Stimulated activated memory B cell treated with anti-CD40 and anti-IgM and Interleukin-4, amounts not matched to agents 10 μg/mL and 1 μg/mL and 100 μg/mL, for 72 hours (primary cell): Measurements from ENCODE around the gene INCA1.

ENCODE experiments used
- ATAC-seq: fragments of 150-1000 bp; cut with Tn5 transposase; 2 replicates; pipeline ENCODE4 v1.10.0; 2021
- H3K27ac Mint-ChIP-seq: one replicate; pipeline ENCODE4 v1.8.0; 2022; ENCODE audit warnings: mild to moderate bottlenecking, mixed read lengths
- H3K27me3 Mint-ChIP-seq: one replicate; pipeline ENCODE4 v1.8.0; 2022; ENCODE audit warnings: mixed read lengths
- H3K36me3 Mint-ChIP-seq: one replicate; pipeline ENCODE4 v1.8.0; 2022; ENCODE audit warnings: mixed read lengths
- H3K4me1 Mint-ChIP-seq: one replicate; pipeline ENCODE4 v1.8.0; 2022; ENCODE audit warnings: mixed read lengths
- H3K4me3 Mint-ChIP-seq: one replicate; pipeline ENCODE4 v1.8.0; 2022; ENCODE audit warnings: mild to moderate bottlenecking, moderate library complexity, mixed read lengths
- H3K9me3 Mint-ChIP-seq: one replicate; pipeline ENCODE4 v1.8.0; 2022; ENCODE audit warnings: mixed read lengths

The INCA1 gene

DNA sequence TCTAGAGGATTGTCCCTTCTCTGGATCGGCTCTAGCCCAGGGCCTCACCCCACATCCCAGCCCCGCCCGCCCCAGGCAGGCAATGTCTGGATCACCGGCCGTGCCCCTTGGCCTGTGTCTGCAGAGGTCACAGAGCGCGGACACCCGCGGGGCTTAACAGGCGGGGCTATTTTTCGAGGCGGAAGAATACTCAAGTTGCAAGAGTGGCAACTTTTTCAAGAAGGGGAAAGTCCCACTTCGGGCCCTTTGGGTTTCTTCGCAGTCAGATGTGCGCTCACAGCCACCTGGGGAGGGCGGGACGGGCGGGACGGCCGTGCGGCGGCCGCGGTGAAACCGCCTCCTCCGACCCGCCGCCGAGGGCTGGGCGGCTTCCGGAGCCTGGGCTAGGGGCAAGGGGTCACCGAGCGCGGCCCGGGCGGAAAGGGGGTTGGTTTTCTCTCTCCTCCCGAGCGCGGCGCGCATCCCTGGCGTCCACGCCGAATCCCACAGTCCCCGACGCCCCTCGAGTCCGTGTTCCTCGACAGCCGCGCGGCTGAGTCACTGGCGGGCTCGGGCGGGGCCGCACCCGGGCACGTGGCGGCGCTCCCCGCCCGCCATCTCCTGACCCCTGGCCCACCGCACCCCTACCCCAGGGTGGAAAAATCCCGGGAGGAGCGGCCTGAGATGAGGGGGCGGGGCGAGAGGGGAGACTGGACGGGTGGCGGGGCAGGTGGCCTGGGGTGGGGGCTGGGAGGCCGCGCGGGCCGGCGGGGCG is 47.8 kb downstream of the INCA1 start:
- no peaks in the 10 kb centered on the region for H3K9me3 Mint-ChIP-seq
- peak overlapping the region; percentile 95 for H3K4me3 Mint-ChIP-seq
- H3K36me3 Mint-ChIP-seq: peaks cover 31% of the 10 kb centered on the region
- ATAC-seq: peak; percentile 62
- peaks cover 52% of the 10 kb centered on the region for H3K4me1 Mint-ChIP-seq
- H3K27ac Mint-ChIP-seq: peak overlapping the region; percentile 92
- no peaks in the 10 kb centered on the region for H3K27me3 Mint-ChIP-seq

DNA sequence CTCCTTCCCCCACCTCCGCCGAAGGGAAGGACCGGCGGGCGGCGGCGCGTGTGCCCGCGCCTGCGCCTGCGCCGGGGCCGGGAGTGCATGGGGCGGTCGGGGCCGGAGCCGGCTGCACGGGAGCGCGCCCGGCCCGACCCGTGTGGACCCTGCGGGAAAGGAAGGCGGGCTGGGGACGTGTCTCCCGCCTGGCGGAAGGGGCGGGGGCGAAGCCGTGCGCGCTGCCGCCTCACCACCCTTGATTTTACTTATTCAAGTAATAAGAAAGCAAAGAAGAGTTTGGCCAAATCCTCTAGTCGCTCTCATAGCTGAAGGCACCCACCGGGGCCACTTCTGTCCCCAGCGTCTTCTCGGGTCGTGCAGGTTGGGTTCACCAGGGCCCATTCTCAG is 48.4 kb downstream of the INCA1 start:
- Mint-ChIP-seq H3K36me3 (peaks cover 37% of the 10 kb centered on the region), H3K4me3 (peak overlapping the region; percentile 95), H3K9me3 (no peaks in the 10 kb centered on the region), H3K4me1 (peaks cover 57% of the 10 kb centered on the region), H3K27ac (peak overlapping the region; percentile 92), H3K27me3 (no peaks in the 10 kb centered on the region)
- ATAC-seq: peak; percentile 79

DNA sequence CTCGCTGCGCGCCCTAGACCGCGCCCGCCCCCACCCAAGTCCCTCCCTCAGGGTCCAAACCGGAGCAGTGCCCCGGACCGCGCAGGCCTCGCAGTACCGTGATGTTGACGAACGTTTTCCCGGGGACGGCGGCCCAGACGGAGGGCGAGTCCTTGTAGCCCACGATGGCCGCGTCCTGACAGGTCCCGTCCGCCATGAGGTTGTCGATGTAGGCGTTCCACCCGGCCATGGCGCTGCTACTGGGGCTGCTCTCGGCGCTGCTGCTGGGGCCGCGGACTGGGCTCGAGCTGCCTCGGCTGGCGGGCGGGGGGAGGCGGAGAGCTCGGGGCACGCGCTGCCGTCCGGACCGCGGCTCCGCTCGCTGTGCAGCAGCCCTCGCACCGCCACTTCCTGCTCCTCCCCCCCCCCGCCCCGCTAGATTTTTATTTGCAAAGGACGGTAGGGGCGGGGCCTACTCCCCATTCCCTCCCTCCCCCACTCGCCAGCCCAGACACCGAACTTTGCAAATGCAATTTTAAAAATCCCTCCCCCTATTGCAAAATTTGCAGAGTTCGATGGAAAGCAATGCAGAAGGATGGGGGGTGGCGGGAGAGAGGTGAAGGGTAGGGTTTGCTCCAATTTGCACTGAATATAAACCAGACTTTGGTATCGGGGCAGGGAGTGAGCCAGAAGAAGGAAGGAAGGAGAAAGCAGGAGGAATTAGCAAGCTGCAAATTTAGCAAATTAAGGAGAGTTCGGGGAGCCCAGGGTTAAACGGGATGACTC is 49.0 kb downstream of the INCA1 start, which contains the start of gene PFN1:
TSS of gene PFN1 (minus strand) at position 365 of the 765 bp plus-strand sequence. CDS start at position 229, 136 bp downstream.
- peak; percentile 62 for ATAC-seq
- H3K4me1 Mint-ChIP-seq: peaks cover 63% of the 10 kb centered on the region
- H3K36me3 Mint-ChIP-seq: peaks cover 40% of the 10 kb centered on the region
- H3K4me3 Mint-ChIP-seq: peak within 1 kb of the TSS; percentile 95
- peak within 1 kb of the TSS; percentile 92 for H3K27ac Mint-ChIP-seq
- no peaks in the 10 kb centered on the region for H3K27me3 Mint-ChIP-seq
- no peaks in the 10 kb centered on the region for H3K9me3 Mint-ChIP-seq

DNA sequence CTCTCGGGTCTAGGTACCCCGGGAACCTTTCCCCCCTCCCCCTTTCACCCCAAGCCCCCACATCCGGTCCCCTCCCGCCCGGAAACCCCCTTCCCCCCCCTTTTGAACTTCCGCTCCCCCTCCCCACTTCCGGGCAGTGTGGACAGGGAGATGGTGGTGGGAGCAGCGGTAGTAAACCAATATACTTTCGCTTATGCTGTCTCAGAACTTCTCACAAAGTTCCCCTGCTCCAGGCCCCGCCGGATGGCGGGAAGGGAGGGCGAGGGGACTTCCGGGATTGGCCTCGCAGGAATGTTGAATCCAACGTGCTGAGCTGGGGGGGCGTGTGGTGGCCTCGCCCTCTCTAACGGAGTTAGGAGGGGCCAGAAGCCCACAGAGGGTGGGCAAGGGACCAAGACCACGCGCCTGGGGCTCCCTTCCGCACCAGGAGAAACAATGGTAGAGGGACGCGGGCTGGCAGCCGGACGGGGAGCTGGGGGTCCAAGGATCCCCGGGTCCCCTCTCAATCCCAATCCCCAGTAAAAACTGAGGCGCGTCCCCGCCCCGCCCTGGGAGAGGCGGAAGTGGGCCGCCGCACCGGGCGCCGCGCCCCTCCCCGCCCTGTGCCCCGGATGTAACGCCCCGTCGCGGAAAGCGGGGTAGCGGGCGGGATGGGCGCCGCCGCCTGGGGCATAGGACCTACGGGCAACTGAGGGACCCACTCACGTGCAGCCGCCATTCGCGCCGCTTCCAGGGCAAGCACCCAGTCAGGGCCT is 49.7 kb downstream of the INCA1 start:
- peaks cover 48% of the 10 kb centered on the region for H3K36me3 Mint-ChIP-seq
- H3K27ac Mint-ChIP-seq: peak overlapping the region; percentile 92
- ATAC-seq: peak; percentile 37
- H3K9me3 Mint-ChIP-seq: no peaks in the 10 kb centered on the region
- peaks cover 71% of the 10 kb centered on the region for H3K4me1 Mint-ChIP-seq
- peak overlapping the region; percentile 95 for H3K4me3 Mint-ChIP-seq
- no peaks in the 10 kb centered on the region for H3K27me3 Mint-ChIP-seq

DNA sequence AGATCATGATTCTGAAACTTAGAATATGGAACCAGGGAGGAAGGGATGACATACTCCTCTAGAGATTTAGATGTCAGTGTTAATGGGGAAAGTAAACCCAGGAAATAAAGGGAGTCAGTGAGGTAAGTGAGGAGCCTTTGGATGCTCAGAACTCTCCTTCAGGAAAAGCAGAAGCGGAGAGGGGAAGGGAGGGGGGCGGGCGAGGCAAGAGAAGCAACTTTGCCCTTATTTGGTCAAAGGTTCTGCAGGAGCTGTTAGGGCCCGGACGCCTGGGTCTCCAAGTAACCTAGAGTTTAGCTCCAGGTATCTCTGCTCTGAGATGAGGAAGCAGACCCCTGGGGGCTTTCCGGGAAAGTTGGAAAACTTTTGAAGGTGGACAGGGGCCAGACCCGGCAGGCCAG is 50.3 kb downstream of the INCA1 start:
- no peaks in the 10 kb centered on the region for H3K27me3 Mint-ChIP-seq
- H3K4me1 Mint-ChIP-seq: peaks cover 75% of the 10 kb centered on the region
- no peaks in the 10 kb centered on the region for H3K9me3 Mint-ChIP-seq
- peak overlapping the region; percentile 92 for H3K27ac Mint-ChIP-seq
- H3K4me3 Mint-ChIP-seq: peak overlapping the region; percentile 95
- no peak for ATAC-seq
- H3K36me3 Mint-ChIP-seq: peaks cover 51% of the 10 kb centered on the region

DNA sequence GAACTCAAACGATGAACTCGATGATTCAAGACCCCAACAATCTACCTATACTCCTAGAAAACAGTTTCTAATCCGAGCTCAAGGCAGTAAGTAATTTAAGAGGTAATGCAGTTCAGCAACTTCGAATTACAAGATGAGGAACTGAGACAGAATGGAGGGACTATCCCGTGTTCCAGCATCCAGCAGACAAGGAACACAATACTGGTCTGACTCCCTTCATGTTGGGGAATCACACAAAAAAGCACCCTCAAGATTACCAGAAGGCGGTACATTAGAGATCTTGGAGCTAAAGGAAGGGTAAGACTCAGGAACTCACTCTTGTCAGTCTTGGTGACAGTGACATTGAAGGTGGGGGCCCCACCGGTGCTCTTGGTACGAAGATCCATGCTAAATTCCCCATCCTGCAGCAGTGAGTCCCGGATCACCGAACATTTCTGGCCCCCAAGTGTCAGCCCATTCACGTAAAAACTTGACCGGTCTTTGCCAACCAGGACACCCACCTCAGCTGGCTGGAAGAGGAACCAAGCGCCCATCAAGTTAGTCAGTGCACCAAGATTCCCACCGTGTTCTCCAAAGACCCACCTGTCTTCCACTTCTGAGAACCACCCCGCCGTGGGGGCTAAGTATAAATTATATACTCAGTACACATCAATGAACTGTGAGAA is 50.9 kb downstream of the INCA1 start:
- Mint-ChIP-seq H3K36me3 (peaks cover 57% of the 10 kb centered on the region), H3K27me3 (no peaks in the 10 kb centered on the region), H3K9me3 (no peaks in the 10 kb centered on the region), H3K27ac (peak overlapping the region; percentile 92), H3K4me3 (peak overlapping the region; percentile 95), H3K4me1 (peaks cover 75% of the 10 kb centered on the region)
- no peak for ATAC-seq

DNA sequence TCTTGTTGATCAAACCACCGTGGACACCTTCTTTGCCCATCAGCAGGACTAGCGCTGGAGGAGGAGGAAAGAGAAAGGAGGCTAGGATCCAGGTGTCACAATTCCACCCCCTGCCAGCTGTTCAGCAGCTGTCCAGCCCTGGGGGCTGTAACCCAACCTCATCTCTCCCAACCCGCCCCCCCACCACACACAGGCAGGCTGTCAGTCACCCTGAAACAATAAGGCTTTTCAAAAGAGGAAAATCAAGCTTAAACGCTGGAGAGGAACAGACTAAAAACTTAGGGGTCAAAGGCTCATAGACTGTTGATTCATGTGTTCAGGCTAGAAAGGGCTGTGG is 51.4 kb downstream of the INCA1 start:
- ATAC-seq: no peak

DNA sequence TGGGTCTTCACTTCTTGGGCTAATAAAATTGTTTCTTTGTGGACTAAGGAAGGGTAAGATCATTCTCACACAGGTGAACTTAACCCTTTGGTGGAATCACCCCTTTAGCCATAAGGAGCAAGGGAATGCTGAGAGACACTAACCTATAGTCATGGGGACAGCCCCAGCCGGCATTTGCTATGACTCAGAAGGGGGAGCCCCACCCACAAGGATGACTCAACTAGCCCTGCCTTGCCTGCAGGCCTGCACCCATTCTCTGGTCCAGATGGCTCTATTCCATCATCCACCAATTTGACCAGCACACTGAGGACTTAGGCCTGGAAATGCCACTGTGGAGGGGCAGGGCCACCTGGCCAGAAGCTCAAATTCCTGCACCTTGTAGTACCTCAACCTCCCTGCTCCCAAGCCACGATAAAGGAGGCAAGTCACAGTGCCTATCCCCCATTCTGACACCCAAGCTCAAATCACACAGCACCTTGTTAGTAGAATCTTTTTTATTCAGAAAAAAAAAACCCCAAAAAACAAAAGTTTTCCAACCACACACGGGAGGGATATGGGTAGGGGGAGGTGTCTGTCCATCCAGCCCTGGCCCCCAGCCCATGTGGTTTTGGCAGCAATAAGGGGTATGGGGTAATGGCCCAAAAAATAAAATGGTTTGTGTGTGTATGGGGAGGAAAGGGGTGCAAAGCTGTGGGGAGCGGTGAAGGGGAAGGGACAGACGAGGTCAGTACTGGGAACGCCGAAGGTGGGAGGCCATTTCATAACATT is 52.0 kb downstream of the INCA1 start:
- peak; percentile 47 for ATAC-seq
- Mint-ChIP-seq H3K9me3 (no peaks in the 10 kb centered on the region), H3K36me3 (peaks cover 66% of the 10 kb centered on the region), H3K27me3 (no peaks in the 10 kb centered on the region), H3K4me3 (peak overlapping the region; percentile 95), H3K27ac (peak overlapping the region; percentile 92), H3K4me1 (peaks cover 71% of the 10 kb centered on the region)

More for the DNA sequence above, 51.4 kb downstream of the INCA1 start:
- Mint-ChIP-seq H3K4me1 (peaks cover 75% of the 10 kb centered on the region), H3K27ac (peak overlapping the region; percentile 92), H3K27me3 (no peaks in the 10 kb centered on the region), H3K36me3 (peaks cover 62% of the 10 kb centered on the region), H3K9me3 (no peaks in the 10 kb centered on the region), H3K4me3 (peak overlapping the region; percentile 95)

DNA sequence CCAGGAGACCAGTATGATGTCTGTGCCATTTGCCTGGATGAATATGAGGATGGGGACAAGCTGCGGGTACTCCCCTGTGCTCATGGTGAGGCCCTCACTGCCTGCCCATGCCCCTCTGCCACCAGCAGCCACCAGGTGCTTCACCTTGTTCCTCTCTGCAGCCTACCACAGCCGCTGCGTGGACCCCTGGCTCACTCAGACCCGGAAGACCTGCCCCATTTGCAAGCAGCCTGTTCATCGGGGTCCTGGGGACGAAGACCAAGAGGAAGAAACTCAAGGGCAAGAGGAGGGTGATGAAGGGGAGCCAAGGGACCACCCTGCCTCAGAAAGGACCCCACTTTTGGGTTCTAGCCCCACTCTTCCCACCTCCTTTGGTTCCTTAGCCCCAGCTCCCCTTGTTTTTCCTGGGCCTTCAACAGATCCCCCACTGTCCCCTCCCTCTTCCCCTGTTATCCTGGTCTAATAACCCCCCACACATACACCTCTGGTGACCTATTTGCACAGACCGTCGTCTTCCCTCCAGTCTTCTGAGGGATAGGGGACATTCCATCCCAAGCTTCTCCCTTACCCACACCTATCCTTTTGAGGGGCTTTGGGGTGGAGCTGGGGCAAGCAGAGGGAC is 52.7 kb downstream of the INCA1 start:
- H3K36me3 Mint-ChIP-seq: peaks cover 66% of the 10 kb centered on the region
- ATAC-seq: no peak
- no peaks in the 10 kb centered on the region for H3K9me3 Mint-ChIP-seq
- H3K27me3 Mint-ChIP-seq: no peaks in the 10 kb centered on the region
- H3K4me3 Mint-ChIP-seq: peak overlapping the region; percentile 95
- H3K27ac Mint-ChIP-seq: peak overlapping the region; percentile 92
- H3K4me1 Mint-ChIP-seq: peaks cover 68% of the 10 kb centered on the region

DNA sequence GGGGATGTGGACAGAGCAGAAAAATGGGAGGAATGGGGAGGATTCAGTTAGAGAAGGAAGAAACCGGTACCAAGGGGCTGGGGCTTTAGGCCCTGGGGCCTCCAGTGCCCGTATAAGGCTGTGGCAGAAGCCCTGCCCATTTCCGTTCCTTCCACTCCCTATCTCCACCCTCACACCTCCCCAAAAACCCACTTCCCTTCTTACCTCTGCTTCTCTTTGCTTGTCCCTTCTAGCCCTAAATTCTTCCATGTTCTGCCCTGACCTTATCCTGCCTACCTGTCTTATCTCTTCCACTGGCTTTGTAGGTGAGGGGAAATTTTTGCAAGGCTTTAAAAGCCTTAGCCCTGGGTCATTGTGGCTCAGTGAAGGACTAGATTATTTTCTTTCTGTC is 53.2 kb downstream of the INCA1 start:
- peaks cover 66% of the 10 kb centered on the region for H3K36me3 Mint-ChIP-seq
- ATAC-seq: no peak

DNA sequence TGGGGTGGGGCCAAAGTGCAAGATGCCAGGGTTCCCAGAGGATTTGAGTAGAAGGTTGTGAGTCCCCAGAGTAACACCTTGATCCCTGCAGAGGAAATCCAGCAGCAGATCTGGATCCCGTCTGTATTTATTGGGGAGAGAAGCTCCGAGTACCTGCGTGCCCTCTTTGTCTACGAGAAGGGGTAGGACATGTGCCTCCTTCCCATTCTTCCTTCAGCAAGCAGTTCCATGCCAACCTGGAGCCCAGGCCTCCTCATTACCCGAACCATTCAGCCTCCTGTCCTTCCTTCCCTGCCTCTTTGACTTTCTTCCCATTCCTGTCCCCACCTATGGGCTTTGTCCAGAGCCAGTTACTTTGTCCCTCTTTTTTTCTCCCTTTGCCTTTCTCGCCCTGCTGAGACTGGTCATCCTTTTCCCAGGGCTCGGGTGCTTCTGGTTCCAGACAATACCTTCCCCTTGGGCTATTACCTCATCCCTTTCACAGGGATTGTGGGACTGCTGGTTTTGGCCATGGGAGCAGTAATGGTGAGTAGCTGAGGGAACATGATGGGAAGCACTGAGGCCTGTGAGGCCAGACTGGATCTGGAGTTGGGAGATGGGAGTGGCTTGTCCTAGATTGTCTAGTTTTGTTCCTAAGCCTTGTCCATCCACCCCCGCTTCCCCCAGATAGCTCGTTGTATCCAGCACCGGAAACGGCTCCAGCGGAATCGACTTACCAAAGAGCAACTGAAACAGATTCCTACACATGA is 54.4 kb downstream of the INCA1 start:
- Mint-ChIP-seq H3K27me3 (no peaks in the 10 kb centered on the region), H3K27ac (peak overlapping the region; percentile 92)

More for the DNA sequence above, 53.2 kb downstream of the INCA1 start:
- H3K9me3 Mint-ChIP-seq: no peaks in the 10 kb centered on the region
- peak overlapping the region; percentile 92 for H3K27ac Mint-ChIP-seq
- H3K4me1 Mint-ChIP-seq: peaks cover 69% of the 10 kb centered on the region
- peak overlapping the region; percentile 95 for H3K4me3 Mint-ChIP-seq
- no peaks in the 10 kb centered on the region for H3K27me3 Mint-ChIP-seq

DNA sequence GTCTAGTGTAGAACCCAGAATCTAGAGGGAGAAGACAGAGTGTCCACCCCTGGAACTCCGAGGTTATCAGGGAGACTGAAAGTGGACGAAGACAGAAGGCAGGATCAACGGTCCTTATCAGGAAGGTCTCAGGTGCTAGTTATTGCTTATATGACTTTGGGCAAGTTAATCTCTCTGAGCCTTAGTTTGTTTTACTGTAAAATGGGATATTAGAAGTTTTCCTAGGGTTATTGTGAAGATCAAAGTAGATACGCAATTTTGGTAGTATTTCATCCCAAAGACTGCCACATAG is 56.1 kb downstream of the INCA1 start:
- Mint-ChIP-seq H3K4me3 (peak overlapping the region; percentile 91), H3K9me3 (no peaks in the 10 kb centered on the region), H3K36me3 (peaks cover 64% of the 10 kb centered on the region), H3K27me3 (no peaks in the 10 kb centered on the region), H3K4me1 (peaks cover 67% of the 10 kb centered on the region), H3K27ac (peak overlapping the region; percentile 92)
- ATAC-seq: no peak

More for the DNA sequence above, 54.4 kb downstream of the INCA1 start:
- peaks cover 75% of the 10 kb centered on the region for H3K4me1 Mint-ChIP-seq
- ATAC-seq: no peak
- no peaks in the 10 kb centered on the region for H3K9me3 Mint-ChIP-seq
- H3K4me3 Mint-ChIP-seq: peak overlapping the region; percentile 18
- H3K36me3 Mint-ChIP-seq: peaks cover 71% of the 10 kb centered on the region

DNA sequence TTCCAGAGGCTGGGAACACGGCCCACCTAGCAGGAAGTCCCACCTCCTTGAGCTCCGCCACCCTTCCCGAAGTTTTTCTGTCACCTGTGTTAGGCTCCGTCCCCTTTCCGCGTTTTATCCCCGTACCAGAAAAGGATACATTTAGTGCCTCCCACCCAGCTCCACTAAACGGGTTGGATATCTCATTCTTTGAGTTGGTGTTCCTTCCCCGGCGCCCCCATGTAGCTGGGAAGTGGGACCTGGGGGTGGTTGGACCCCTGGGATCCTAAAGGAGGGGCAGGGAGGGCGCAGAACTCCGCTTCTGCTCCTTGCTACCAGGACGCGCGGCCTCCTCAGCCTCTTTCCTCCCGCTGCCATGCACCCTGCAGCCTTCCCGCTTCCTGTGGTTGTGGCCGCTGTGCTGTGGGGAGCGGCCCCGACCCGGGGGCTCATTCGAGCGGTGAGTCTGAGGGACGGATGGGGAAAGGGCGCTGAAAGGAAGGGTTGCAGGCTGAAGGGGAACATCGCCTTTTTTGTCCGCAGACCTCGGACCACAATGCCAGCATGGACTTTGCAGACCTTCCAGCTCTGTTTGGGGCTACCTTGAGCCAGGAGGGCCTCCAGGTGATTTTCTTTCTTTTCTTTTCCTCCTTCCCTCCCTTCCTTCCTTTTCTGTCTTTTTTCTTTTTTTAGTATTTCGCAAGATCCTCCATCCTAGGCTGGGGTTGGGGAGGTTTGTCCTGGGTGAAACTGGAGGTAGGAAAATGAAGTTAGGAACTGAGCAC is 56.6 kb downstream of the INCA1 start:
- no peaks in the 10 kb centered on the region for H3K9me3 Mint-ChIP-seq
- H3K36me3 Mint-ChIP-seq: peaks cover 65% of the 10 kb centered on the region

More for the DNA sequence above, 56.6 kb downstream of the INCA1 start:
- H3K4me1 Mint-ChIP-seq: peaks cover 63% of the 10 kb centered on the region
- H3K27me3 Mint-ChIP-seq: no peaks in the 10 kb centered on the region
- peak overlapping the region; percentile 92 for H3K27ac Mint-ChIP-seq
- no peak for ATAC-seq
- H3K4me3 Mint-ChIP-seq: peak overlapping the region; percentile 91
